Loucy (cell line): ENCODE results near the gene MYL2.

Experiments used
- EZH2phosphoT487 ChIP-seq: fragments of 200-600 bp; IDR thresholded peaks from 2 replicates; pipeline ENCODE4 v1.6.1; 2018; ENCODE audit warnings: antibody characterized with exemption, mild to moderate bottlenecking, moderate library complexity, borderline replicate concordance
- TF ChIP-seq, protein P1 (sequence below): fragments of 200-600 bp; sonication (generic); conservative IDR thresholded peaks from 2 replicates; pipeline ENCODE4 v1.5.1; 2014; ENCODE audit warnings: mild to moderate bottlenecking, antibody characterized with exemption, low read length

GRCh38 chr12:110874351-110874750, 46.0 kb downstream of the MYL2 start:
- TF ChIP-seq EZH2phosphoT487: no peak
- TF ChIP-seq, protein P1, sequence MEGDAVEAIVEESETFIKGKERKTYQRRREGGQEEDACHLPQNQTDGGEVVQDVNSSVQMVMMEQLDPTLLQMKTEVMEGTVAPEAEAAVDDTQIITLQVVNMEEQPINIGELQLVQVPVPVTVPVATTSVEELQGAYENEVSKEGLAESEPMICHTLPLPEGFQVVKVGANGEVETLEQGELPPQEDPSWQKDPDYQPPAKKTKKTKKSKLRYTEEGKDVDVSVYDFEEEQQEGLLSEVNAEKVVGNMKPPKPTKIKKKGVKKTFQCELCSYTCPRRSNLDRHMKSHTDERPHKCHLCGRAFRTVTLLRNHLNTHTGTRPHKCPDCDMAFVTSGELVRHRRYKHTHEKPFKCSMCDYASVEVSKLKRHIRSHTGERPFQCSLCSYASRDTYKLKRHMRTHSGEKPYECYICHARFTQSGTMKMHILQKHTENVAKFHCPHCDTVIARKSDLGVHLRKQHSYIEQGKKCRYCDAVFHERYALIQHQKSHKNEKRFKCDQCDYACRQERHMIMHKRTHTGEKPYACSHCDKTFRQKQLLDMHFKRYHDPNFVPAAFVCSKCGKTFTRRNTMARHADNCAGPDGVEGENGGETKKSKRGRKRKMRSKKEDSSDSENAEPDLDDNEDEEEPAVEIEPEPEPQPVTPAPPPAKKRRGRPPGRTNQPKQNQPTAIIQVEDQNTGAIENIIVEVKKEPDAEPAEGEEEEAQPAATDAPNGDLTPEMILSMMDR: no peak
